ENCODE measurements around the gene THAP10.

- TF ChIP-seq CTCF (IDR thresholded peaks at IDR 0.05) (no peak), POLR2A (IDR thresholded peaks at IDR 0.05) (no peak), POLR2AphosphoS5 (IDR thresholded peaks at IDR 0.05) (no peak), EP300 (IDR thresholded peaks at IDR 0.05) (no peak)
Measured at GRCh38 chr15:70879401-70879800, 12.8 kb downstream of the THAP10 start.
